GM18867 (cell line): ENCODE data around the gene NANS.

Source experiments
- ATAC-seq: cut with Tn5 transposase; IDR thresholded peaks from one replicate; pipeline ENCODE4 v1.9.1; 2021; ENCODE audit warnings: mild to moderate bottlenecking, moderate library complexity; ENCODE audit not compliant: unreplicated experiment

NANS gene

GRCh38 chr9:98130576-98131228 is 74.2 kb downstream of the NANS start:
- no peak for ATAC-seq

- ATAC-seq = no peak
These were observed 75.6 kb downstream of the NANS start for GRCh38 chr9:98132158-98132557.
